ENCODE measurements around the gene SLC22A7.

Gene SLC22A7, protein sequence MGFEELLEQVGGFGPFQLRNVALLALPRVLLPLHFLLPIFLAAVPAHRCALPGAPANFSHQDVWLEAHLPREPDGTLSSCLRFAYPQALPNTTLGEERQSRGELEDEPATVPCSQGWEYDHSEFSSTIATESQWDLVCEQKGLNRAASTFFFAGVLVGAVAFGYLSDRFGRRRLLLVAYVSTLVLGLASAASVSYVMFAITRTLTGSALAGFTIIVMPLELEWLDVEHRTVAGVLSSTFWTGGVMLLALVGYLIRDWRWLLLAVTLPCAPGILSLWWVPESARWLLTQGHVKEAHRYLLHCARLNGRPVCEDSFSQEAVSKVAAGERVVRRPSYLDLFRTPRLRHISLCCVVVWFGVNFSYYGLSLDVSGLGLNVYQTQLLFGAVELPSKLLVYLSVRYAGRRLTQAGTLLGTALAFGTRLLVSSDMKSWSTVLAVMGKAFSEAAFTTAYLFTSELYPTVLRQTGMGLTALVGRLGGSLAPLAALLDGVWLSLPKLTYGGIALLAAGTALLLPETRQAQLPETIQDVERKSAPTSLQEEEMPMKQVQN

DNA sequence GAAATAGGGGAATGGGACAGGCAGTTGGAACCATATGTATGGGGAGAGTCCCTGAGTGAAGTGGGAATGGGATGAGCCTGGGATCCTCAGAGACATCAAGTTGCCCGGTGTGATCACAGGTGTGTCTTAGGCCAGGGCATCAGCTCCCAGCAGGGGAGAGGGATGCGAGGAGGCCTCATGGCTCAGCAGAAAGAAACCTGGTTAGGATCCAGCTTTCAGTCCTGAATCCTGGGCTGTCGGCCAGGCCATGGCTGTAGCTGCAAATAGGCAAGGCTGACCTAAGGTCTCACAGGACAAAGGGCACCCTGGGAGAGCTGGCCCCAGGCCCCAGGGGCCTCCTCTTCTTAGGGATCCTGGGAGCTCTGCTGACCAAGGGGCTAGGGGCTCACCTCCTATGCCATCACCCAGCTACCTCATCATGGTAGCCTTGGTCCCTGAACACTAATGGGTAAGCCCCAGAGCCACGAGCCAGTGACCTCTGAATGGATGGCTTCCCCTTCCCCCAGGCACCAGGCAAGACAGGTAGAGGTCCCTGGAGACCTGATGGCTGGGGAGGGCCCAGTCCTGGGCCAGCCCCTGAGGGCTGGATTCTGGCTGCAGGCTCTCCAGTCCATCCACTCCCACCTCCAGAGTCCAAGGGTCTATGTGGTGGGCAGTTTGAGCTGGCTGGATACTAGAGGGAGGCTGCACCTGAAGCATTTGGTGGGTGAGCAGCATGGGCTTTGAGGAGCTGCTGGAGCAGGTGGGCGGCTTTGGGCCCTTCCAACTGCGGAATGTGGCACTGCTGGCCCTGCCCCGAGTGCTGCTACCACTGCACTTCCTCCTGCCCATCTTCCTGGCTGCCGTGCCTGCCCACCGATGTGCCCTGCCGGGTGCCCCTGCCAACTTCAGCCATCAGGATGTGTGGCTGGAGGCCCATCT lies at the start of gene SLC22A7:
TSS of gene SLC22A7 (plus strand) at position 617 of the 921 bp plus-strand sequence. CDS start at position 716, 99 bp downstream.
- no peak for DNase-seq

DNA sequence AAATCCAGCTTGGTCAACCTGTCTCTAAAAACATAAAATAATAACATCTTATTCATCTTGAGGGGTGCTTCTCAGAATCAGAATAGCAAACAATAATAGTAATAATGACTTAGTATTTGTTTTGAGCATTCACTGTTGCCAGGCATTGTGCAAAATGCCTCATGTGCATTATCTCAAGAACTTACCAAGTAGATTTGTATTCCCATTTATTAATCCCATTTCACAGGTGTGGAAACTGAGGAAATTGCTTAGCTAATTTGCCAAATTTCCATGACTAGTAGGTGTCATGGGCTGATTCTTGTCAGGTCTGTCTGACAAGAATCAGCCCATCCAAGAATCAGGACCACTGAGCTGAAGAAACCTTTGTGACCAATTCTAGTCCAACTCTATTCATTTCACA lies 49.3 kb upstream of the SLC22A7 start:
- DNase-seq, result no peak

DNA sequence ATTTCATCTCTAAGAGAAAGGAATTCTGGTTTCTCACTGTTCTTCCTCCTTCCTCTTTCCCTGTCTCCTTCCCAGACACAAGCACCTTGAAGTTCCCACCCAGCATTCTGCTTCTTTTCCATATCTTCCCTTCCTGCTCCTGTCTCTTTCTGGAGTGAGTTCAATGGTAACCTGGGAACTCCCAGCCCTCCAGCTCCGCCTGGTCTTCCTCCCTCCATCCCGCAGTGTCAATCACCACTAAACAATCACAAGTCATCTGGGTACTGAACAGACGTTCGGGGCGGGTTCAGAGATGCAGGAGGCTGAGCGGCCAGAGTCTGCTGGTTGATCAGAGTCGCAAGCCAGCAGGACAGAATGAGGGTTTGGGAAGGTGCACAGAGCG lies 47.1 kb upstream of the SLC22A7 start:
- DNase-seq, result peak; percentile 44

DNA sequence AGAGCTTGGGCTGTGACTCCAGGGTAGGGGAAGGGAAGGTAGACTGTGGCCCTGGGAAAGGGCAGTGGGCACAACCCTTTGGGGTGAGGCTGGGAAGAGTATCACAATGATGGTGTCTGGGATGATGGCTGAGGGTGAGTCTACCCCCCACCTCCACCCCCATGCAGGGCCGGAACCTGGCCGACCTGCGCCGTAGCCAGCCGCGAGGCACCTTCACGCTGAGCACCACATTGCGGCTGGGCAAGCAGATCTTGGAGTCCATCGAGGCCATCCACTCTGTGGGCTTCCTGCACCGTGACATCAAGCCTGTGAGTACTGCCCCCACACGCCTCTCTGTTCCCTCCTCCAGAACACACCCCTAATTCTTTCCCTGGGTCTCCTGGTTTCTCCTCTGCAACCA lies 44.7 kb upstream of the SLC22A7 start:
- no peak for DNase-seq

DNA sequence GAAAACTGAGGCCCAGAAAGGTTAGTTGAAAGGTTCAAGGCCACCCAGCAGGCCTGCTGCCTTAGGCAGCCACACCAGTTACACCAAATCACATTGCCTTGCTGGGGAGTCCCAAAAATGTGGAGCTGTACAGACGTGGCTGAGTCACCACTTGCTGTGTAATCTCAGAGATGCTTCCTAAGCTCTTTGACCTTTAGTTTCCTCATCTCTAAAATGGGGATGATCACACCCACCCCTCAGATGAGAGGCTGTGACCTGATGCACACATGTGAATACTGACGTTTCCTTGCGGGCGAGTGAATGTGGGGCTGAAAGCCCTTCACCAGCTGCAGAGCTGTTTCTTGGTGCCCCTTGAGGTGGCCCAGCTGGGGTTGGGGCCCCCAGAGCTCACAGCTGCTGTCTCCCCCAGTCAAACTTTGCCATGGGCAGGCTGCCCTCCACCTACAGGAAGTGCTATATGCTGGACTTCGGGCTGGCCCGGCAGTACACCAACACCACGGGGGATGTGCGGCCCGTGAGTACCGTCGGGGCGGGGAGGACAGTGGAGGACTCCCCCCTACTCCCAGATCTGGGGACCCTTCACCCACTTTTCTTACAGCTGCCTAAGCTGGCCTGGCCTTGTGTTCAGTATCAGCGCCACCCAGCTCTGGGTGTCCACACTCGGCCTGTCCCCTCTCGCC lies 43.8 kb upstream of the SLC22A7 start:
- DNase-seq, result no peak

DNA sequence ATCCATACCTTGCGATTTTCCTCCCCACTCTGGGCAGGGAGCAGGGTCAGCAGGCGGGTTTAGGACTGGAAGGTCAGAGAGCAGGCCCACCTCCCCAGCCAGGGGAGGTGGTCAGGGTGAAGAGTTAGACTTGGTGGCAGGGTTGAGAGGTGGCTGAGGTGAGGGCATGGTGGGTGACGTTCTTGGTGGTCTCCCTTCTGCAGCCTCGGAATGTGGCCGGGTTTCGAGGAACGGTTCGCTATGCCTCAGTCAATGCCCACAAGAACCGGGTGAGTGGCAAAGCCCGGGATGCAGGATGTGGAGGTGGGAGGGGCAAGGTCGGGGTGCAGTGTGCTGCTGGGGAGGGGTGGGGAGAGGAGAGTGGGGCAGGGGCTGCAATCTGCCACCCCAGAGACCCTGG lies 43.2 kb upstream of the SLC22A7 start:
- DNase-seq, result no peak

DNA sequence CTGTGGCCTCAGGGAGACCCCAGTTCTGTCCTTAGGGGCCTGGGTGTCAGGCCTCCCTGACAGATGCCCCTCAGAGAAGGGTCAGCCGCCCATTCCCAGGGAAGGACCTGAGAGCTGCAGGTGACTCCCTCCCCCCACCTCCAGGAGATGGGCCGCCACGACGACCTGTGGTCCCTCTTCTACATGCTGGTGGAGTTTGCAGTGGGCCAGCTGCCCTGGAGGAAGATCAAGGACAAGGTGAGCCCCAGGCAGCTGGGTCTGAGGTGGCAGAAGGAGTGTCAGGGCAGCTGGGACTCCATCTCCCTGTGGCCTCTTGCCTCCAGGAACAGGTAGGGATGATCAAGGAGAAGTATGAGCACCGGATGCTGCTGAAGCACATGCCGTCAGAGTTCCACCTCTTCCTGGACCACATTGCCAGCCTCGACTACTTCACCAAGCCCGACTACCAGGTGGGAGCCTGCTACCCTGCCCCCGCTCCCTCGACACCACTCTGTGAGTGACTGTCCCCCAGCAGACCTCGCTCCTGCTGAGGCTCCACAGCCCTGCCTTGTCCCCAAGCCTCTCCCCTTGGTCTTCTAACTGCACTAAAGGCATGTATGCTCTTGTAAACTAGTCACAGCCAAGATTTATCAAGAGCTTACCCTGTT lies 42.5 kb upstream of the SLC22A7 start:
- DNase-seq, result no peak

DNA sequence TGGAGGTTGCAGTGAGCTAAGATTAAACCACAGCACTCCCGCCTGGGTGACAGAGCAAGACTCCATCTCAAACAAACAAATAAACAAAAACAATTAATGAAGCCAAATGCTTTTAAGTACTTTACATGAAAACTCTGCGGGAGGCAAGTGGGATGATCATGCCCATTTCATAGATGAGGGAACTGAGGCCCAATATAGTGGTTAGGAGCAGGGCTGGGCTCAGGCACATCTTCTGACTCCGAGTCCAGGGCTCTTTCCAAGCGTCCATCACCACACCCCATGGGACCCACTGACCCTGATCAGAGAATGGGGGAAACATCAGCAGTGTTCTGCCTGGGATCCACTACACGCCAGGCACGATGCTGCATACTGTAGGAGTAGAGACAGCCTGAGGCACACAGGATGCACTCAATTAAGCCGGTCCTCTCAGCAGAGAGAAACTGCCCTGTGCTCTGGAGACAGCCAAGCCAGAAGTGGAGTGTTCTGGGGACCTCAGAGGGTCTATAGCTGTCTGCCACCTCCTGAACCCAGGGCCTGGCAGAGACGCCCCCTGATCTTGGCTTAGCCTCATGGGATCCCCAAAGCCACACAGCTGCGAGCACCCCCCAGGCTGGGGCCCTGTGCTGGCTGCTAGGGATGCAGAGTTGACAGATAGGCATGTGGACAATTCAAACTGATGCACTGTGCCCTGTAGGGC lies 41.2 kb upstream of the SLC22A7 start:
- DNase-seq, result no peak

DNA sequence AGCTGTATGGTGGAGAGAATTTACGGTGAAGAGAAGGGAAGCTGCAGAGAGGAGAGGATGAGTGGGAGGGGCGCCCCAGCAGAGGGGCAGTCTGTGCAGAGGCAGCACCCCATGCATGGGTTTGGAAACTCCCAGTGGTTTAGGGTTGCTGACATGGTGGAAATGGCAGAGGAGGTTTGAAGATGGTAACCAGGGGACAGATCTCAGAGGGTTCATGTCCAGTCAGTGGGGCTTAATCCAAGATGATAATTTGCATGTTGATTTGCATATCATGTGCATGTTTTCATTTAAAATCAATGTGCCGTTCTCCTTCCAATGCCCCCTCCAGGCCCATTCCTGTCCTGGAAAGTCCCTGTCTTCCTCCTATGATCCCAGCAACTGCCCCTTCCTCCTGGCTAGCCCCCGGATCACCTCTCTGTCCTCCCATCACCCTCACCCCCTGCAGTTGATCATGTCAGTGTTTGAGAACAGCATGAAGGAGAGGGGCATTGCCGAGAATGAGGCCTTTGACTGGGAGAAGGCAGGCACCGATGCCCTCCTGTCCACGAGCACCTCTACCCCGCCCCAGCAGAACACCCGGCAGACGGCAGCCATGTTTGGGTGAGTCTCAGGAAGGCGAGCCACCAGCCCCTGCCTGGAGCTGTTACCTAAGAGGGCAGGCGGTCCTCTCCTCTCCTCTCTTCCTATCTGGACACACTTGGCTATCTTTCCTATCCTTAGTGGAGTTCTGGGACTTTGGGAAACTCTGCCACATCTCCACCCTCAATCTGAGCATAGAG lies 40.5 kb upstream of the SLC22A7 start:
- no peak for DNase-seq

DNA sequence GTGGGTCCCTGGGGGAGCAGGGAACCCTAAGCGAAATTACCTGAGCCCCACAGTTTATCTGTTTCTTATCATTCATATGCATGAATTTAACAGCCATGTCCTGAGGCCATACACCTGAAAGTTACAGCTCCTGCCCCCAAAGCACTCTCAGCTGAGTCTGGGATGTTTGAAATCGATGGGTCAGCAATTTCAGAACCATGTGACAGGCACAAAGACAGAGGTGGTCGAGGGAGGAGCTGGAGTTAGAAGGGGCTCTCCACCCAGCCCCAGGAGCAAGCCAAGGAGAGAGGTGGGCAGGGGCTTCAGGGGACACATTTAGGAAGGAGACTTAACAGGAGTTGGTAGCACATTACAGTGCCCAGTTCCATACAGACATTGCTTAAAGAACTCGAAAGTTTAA lies 39.9 kb upstream of the SLC22A7 start:
- no peak for DNase-seq

DNA sequence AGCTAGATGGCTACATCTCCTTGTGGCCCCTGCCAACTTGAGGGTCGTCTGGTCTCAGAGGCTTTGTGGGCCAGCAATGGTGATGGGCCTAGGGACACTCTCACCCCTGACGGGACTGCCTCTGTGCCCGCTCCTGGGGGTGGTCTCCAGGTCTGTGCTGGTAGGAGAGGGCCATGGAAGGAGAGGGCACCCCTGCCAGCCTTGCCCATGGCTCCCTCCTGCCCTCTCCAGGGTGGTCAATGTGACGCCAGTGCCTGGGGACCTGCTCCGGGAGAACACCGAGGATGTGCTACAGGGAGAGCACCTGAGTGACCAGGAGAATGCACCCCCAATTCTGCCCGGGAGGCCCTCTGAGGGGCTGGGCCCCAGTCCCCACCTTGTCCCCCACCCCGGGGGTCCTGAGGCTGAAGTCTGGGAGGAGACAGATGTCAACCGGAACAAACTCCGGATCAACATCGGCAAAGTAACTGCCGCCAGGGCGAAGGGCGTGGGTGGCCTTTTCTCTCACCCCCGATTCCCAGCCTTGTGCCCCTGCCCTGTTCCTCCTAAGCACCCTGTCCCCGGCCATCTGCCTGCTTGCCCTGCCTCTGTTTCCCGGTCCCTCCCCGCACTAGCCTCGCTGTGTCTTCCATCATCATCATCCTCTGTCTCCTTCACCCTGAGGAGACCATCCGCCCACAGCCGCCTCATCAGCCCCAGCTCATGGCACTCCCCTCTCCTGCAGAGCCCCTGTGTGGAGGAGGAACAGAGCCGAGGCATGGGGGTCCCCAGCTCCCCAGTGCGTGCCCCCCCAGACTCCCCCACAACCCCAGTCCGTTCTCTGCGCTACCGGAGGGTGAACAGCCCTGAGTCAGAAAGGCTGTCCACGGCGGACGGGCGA lies 39.0 kb upstream of the SLC22A7 start:
- DNase-seq, result no peak

DNA sequence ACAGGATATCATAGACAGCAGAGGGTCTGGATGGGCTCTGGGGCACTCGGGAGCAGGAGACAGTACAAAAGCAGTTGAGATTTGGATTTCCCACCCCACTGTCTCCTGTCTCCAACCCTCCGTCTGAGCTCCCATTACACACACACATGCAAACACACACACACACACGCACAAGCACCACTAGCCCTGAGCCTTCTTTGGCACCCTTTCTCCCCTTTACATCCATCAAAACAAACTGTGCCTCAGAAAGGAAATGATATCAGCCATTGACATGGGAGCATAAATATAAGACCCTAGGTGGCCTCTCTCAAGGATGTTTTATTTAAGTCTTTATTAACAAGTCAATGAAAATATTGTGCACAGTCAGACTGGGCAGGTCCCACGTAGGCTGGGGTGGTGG lies 37.3 kb upstream of the SLC22A7 start:
- DNase-seq, result no peak

DNA sequence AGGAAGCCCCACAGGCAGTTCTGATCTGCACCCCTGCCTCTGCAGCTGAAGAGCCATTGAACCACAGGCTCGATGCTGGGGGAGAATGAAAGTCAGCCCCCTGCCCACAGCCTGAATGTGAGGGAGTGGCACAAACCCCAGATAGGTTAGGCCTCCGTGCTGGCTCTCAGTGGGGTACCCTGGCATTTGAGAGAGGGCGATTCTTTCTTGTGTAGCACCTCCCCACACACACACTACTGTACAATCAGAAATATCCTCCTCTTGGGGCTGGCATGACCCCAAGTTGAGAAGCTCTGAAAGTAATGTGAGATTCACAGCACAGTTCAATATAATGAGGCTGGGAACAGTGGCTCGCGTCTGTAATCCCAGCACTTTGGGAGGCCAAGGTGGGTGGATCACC lies 36.9 kb upstream of the SLC22A7 start:
- DNase-seq, result no peak

DNA sequence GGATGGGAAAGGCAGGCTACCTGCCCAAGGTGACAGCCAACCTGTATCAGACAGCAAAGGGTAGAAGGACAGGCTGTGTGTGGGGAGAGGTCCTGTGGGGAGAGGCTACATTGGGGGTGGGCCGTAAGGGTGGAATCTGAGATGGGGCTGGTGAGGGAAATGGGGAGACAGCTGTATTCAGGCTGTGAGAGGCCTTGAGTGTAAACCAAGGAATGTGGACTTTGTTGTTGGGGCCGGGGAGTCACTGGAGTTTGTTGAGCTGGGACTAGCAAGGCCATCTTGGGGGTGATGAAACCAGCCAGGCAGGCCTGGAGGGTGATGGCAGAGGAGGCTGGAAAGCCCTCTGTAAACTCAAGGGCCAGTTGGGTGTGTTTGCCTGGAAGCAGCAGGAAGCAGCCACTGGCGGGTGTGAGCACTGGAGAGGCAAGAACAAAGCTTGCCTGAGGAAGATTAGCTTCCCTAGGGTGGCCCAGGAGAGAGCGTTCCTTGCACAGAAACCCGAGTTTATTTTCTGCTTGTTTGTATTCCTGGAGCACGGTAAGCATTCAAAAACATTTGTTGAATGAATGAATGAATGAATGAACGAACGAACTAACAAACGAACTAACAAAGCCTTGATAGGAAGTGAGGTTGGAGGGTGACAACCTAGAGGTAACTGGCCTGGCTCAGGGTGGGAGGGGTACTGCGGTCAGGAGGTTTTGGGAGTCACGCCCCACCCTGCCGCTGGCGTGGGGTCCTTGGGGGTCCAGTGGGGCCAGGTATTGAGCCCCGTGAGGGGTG lies 35.9 kb upstream of the SLC22A7 start:
- no peak for DNase-seq

DNA sequence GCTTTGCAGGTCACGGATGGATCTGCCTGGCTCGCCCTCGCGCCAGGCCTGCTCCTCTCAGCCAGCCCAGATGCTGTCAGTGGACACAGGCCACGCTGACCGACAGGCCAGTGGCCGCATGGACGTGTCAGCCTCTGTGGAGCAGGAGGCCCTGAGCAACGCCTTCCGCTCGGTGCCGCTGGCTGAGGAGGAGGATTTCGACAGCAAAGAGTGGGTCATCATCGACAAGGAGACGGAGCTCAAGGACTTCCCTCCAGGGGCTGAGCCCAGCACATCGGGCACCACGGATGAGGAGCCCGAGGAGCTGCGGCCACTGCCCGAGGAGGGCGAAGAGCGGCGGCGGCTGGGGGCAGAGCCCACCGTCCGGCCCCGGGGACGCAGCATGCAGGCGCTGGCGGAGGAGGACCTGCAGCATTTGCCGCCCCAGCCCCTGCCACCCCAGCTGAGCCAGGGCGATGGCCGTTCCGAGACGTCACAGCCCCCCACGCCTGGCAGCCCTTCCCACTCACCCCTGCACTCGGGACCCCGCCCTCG lies 35.2 kb upstream of the SLC22A7 start:
- DNase-seq, result no peak

DNA sequence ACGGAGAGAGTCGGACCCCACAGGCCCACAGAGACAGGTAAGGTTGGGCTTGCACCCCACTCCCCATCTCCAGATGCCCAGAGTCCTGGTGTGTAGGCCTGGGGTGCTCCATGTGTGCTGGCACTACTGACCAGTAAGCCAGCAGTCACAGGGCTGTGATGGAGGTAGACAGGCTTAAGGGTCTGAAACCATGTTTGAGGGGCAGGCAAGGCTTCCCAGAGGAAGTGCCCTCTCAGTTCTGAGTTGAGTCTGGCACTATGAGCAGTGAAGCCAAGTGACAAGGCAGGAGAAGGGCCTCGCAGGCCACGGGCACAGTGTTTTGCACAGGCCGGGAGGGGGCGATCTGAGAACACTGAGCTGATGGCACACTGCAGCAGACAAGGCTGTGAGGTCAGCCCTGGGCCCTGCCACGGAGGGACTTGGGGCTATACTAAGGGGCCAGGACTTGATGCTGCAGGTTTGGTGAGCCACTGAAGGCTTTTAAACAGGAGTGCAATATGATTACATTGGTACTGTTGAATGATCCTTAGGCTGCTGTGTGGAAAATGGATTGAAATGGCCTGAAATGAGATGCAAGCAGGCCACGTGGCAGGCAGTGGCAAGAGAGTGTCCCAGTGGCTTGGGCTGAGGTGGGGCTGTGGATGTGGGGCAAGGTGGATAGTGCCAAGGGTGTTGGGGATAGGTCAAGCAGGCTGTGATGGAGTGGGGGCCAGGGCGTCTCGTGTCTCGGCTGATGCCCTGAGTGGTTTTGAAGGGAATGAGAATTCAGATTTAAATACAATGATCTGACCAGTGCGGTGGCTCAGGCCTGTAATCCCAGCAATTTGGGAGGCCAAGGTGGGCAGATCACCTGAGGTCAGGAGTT lies 34.5 kb upstream of the SLC22A7 start:
- DNase-seq, result no peak

DNA sequence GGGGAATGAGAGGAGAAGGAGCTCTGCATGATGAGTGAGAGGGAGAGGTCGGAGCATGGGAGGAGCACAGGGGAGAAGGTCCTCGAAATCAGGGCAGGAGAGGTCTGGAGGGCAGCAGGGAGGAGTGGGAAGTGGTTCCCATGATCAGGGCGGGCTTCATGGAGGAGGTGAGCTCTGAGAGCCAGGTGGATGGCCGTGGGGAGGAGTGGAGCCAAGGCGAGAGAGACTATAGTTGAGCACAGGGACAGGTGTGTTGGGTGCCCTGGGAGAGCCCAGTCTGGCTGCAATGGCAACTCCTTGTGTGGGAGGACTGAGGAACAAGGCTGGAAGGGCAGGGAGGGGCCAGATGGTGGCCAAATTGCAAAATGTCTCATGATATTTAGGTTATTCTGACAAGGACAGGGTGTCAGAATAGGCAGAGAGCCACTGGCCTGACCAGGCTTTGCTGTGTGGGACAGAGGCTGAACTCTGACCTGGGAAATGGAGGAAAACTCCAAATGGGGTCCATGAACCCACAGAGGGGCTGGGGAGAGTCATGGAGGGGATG lies 33.4 kb upstream of the SLC22A7 start:
- DNase-seq, result no peak

DNA sequence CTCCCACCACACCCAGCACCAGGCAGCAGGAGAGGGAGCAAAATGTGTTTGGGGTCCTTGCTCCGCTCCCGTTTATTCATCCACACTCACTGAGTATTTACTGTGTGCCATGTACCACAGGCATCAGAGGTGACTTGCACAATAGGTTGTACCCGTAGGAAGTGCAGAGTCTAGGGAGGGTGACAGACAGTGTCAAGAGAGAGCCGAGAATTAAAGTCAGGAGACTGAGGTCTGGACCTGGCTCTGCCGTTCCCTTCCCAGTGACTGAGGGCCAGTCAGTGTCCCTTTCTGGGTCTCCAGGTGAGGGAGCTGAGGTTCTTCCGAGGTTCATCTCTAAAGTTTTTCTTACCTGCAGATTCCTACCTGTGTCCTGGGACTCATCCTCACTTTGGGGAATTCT lies 32.5 kb upstream of the SLC22A7 start:
- no peak for DNase-seq

All from NCI-H524 treated with DMSO at 0.1 percent for 48 hours (cell line).